Activated CD4-positive, alpha-beta T cell treated with anti-CD3 and anti-CD28 coated beads, Interleukin-10, Interleukin-2, amounts not matched to agents 100 ng/mL and 50 ng/mL, durations not matched to agents 16 hours and 8 hours (primary cell): Measurements from ENCODE around the gene WDR74.
"Not testable (repeated sequence)": the region's sequence is repeated elsewhere in the genome, so short reads cannot be mapped to it uniquely, and the experiment has no call there.

ENCODE experiments used
- DNase-seq: peaks from one replicate; pipeline ENCODE4 v3.0.0-alpha.2; 2020

The WDR74 gene

GRCh38 chr11:62859281-62859703, 19.9 kb upstream of the WDR74 start:
- not testable (repeated sequence) for DNase-seq

DNA sequence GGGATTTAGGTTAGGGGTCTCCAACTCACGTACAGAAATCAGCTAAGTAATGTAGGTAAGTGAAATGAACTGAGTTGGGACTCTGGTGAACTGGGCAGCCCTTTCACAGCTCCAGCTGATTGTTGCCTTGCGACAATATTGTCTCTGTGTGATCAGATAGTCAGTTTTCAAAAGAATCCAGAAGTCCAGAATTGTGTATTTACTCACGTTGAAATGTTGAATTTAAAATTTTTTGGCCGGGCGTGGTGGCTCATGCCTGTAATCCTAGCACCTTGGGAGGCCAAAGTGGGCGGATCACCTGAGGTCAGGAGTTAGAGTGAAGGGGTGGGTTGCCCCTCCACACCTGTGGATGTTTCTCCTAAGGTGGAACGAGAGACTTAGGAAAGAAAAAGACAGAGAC, 18.8 kb upstream of the WDR74 start:
- no peak for DNase-seq

- no peak for DNase-seq
These were observed 18.2 kb upstream of the WDR74 start for GRCh38 chr11:62857541-62857982.

DNA sequence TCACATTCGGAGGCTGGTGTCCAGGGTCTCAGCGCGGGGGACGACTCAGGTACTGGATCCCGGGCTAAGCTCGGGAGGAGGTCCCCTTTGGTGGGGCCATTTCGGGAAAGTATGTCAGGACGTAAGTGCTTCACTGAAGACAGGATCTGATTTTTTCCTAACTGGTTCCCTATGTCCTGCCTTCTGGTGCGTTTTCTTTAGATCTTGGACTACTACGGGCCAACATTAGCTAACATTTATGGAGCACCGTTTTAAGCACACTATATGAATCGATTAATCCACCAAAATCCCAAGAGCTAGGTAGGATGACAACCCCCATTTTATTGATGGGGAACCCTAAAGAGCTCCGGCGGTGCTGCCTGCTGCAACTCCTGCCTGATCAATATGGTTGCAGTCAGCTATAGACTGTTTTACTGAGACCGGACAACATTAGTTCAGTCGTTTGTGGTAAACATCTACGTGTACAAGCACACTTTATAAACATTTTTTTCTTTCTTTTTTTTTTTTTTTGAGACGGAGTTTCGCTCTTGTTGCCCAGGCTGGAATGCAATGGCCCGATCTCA, 17.0 kb upstream of the WDR74 start:
- peak; percentile 32 for DNase-seq

- DNase-seq, result peak; percentile 100
These were observed 16.4 kb upstream of the WDR74 start for GRCh38 chr11:62855571-62856332.

GRCh38 chr11:62854825-62855570, 15.6 kb upstream of the WDR74 start:
- DNase-seq, result peak; percentile 54

DNA sequence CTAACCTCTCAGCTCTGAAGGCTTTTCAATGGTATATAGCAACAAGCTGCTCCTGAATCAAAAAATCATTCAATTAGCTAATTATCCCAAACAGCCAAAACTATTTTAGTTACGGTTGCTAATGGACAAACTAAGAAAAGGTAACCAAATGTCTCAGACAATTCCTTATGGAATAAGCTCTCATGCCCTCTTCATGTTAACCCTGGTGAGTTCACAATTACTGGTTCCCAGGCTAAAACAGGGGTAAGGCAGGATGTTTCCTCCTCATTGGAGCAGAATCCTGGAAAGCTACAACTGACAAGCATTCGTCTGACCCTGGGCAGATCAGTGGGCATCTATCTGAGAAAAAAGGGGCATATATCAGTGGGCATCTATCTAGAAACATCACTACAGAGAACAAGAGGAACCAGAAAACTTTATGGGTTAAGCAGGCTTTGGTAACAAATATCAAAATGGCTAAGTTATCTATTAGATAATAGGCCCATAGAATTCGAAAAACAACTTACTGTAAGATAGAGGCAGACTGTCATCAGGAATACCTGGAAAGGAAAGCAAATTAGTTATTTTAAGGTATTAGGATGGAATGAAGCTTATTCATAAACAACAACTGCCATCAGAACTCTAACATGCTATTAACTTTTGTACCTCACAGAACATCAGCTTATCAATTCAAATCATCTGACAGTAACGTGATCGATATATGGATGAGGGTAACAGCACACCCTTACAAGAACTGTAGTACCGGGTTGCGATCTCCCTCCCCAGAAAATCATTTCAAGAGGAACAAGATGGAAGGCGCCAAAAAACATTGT, 14.8 kb upstream of the WDR74 start:
- DNase-seq, result peak; percentile 54

DNA sequence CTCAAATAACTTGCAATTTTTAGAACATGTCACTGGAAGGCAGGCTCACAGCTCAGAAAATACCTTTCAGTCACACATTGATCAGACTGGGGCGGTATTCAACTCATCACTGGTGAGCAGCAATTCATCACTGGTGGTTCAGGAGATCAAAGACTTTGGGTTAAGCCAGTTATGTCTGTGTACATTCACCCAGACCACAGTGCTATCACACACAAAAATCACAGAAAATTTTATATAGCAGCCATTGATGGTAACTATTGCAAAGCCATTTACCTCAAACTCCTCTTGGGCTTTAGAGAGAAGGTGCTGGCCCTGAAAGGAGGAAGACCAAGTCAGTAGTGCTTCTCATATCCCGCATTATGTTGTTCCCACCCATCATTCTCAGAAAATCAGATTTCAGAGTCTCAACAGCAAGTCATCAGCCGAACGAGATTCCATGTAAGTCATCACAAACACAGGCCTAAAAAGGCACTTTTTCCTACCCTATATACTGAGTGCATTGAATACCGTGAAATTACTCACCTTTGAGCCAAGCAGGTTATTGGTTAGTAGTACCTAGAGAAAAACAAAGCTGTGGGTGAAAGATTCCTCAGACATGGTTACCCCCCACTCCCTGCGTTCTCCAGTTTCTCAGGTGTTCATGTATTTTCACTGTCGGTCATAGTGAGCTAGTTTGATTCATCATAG, 14.0 kb upstream of the WDR74 start:
- DNase-seq, result peak; percentile 52

- peak; percentile 15 for DNase-seq
These were observed 13.3 kb upstream of the WDR74 start for GRCh38 chr11:62852523-62853188.

GRCh38 chr11:62851807-62852522, 12.6 kb upstream of the WDR74 start:
- no peak for DNase-seq

DNA sequence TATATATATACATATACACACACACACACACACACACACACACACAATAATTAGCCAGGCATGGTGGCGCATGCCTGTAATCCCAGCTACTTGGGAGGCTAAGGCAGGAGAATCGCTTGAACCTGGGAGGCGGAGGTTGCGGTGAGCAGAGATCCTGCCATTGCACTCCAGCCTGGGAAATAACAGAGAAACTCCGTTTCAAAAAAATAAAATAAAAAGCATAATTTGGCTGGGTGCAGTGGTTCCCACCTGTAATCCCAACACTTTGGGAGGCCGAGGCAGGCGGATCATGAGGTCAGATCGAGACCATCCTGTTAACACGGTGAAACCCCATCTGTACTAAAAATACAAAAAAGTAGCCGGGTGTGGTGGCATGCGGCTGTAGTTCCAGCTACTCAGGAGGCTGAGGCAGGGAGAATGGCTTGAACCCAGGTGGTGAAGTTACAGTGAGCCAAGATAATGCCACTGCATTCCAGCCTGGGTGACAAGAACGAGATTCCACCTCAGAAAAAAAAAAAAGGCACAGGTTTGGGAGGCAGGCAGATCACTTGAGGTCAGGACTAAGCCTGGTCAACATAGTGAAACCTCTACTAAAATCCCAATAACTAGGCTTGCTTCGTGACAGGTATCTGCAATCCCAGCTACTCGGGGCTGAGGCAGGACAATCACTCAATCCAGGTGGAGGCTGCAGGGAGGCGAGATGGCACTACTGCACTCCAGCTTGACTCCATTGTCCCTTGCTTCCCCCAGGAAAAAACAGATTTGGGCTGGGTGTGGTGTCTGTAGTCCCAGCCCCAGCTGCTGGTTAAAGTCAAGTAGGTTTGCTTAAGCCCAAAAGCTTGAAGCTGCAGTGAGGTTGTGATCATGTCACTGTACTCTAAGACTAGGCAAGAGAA, 11.8 kb upstream of the WDR74 start:
- peak; percentile 68 for DNase-seq

DNA sequence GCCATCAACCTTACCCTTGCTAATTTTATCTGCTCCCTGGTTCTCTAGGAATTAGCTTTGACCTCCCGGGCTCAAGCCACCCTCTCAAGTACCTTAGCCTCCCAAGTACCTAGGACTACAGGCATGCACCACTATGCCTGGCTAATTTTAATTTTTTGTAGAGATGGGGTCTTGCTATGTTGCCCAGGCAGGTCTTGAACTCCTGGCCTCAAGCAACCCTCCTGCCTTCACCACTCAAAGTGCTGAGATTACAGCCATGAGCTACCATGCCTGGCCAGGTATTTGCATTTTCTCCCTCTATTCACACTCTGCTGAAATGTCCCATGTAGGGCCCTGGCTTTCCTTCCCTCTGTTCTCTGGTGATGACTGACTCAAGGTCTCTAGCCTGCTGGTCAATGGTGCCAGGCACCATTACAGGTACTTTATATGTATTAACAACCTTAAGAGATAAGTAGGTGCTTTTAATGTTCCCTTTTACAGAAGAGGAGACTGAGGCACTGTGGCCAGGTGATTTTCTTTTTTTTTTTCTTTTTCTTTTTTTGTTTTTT, 8.5 kb upstream of the WDR74 start:
- no peak for DNase-seq

DNA sequence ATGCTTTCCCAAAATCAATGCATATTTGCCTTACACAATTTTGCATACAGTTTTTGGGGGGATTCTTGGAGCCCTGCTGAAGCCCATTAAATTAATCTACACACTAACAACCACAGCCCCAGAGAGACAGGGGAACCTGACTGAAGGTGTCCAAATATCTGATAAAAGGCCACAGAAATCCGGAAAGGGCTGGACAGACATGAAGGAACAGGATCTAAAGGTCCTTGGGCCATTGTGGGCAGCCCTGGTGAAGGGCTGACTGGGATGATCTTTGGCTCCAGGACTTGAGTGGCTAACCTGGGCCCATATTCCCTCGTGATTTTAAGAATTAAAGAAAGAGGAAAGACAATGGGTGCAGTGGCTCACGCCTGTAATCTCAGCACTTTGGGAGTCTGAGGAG, 6.8 kb upstream of the WDR74 start:
- no peak for DNase-seq

GRCh38 chr11:62844154-62844553, 4.8 kb upstream of the WDR74 start:
- DNase-seq, result no peak

DNA sequence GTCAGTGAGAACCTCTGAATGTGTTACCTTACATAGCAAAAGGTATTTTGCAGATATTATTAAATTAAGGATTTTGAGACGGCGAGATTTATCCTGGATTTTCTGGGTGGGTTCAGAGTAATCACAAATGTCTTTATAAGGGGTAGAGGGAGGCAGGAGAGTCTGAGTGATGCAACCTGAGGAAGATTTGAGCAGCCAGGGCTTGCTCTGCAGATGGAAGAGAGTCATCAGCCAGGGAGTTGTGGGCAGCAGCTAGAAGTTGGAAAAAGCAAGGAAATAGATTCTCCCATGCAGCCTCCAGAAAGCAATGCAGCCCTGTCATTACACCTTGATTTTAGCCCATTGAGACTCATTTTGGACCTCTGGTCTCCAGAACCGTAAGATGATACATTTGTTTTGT, 4.1 kb upstream of the WDR74 start:
- DNase-seq, result no peak

GRCh38 chr11:62842891-62843290, 3.5 kb upstream of the WDR74 start:
- not testable (repeated sequence) for DNase-seq

DNA sequence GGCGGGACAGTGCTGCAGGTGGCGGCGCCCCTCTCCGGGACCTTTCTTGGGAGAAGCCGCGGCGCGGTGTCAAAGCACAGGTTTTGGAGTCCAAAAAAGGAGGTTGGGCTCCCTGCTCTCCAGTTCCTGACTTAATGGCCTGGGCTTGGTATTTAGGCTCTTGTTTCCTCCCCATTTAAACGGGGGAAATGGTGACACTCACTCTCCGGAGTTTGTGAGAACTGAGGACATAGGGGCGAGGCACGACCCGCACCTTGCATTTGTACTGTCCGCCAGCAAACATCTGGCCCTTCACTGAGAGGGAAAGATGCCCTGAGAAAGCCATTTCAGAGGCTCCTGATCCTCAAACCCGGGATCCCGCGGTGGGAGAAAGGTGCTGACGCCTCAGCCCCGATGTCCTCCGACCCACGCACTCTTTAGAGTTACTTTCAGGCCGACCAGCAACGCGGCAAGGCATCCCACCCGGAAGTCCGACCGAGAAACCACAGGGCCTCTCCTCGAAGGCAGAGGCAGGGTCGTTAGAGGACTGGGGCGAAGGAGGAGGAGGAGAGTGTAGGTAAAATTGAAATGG, 2.9 kb upstream of the WDR74 start:
- DNase-seq, result peak; percentile 61

GRCh38 chr11:62841361-62842170, 2.2 kb upstream of the WDR74 start:
- DNase-seq, result peak; percentile 98
